Body of pancreas (tissue), 4 donors: ENCODE data around the gene USPL1.

Experiments used
- POLR2A ChIP-seq, 3 donors: fragments of 450-650 bp; IDR thresholded peaks; one replicate each; pipeline ENCODE4 v1.6.1; 2016; ENCODE audit warnings: antibody characterized with exemption in 3 of 3, mild to moderate bottlenecking in 2 of 3
- TF ChIP-seq, protein P1 (sequence below), 7 experiments: fragments of 450-650 bp in 4 of 7; fragments of 200-600 bp in 3 of 7; sonication (generic) in 3 of 7; IDR thresholded peaks; one replicate each; pipeline ENCODE4 v1.5.1; 2016 to 2019; ENCODE audit warnings: antibody characterized with exemption in 7 of 7

- TF ChIP-seq, protein P1, sequence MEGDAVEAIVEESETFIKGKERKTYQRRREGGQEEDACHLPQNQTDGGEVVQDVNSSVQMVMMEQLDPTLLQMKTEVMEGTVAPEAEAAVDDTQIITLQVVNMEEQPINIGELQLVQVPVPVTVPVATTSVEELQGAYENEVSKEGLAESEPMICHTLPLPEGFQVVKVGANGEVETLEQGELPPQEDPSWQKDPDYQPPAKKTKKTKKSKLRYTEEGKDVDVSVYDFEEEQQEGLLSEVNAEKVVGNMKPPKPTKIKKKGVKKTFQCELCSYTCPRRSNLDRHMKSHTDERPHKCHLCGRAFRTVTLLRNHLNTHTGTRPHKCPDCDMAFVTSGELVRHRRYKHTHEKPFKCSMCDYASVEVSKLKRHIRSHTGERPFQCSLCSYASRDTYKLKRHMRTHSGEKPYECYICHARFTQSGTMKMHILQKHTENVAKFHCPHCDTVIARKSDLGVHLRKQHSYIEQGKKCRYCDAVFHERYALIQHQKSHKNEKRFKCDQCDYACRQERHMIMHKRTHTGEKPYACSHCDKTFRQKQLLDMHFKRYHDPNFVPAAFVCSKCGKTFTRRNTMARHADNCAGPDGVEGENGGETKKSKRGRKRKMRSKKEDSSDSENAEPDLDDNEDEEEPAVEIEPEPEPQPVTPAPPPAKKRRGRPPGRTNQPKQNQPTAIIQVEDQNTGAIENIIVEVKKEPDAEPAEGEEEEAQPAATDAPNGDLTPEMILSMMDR (IDR thresholded peaks at IDR 0.05): no peak
- TF ChIP-seq POLR2A (IDR thresholded peaks at IDR 0.05): no peak
These were observed 42.3 kb downstream of the USPL1 start for GRCh38 chr13:30659980-30660379.
